HG03095 (cell line): ENCODE measurements around the gene PIEZO1.

Experiments
- ATAC-seq: cut with Tn5 transposase; IDR thresholded peaks from one replicate; pipeline ENCODE4 v1.9.1; 2021; ENCODE audit warnings: moderate library complexity; ENCODE audit not compliant: unreplicated experiment

Gene PIEZO1

GRCh38 chr16:88705801-88706228, 79.2 kb downstream of the PIEZO1 start:
- peak; percentile 6 for ATAC-seq

- no peak for ATAC-seq
Observed at GRCh38 chr16:88705076-88705684, 79.8 kb downstream of the PIEZO1 start.

GRCh38 chr16:88703486-88704309, 81.3 kb downstream of the PIEZO1 start:
- no peak for ATAC-seq

GRCh38 chr16:88702371-88703210, 82.4 kb downstream of the PIEZO1 start:
- ATAC-seq: no peak

- ATAC-seq: no peak
Observed at GRCh38 chr16:88701581-88702370, 83.2 kb downstream of the PIEZO1 start.

- ATAC-seq: peak; percentile 67
Observed at GRCh38 chr16:88700636-88701482, 84.2 kb downstream of the PIEZO1 start.

- ATAC-seq: no peak
Observed at GRCh38 chr16:88700322-88700635, 84.7 kb downstream of the PIEZO1 start.

- no peak for ATAC-seq
Observed at GRCh38 chr16:88699180-88699579, 85.8 kb downstream of the PIEZO1 start.

- no peak for ATAC-seq
Observed at GRCh38 chr16:88698646-88699045, 86.4 kb downstream of the PIEZO1 start.

GRCh38 chr16:88697831-88698615, 87.0 kb downstream of the PIEZO1 start:
- ATAC-seq: no peak

GRCh38 chr16:88697116-88697830, 87.7 kb downstream of the PIEZO1 start:
- no peak for ATAC-seq

GRCh38 chr16:88696441-88696840, 88.6 kb downstream of the PIEZO1 start:
- no peak for ATAC-seq

GRCh38 chr16:88695753-88696152, 89.3 kb downstream of the PIEZO1 start:
- no peak for ATAC-seq

GRCh38 chr16:88695218-88695617, 89.8 kb downstream of the PIEZO1 start:
- ATAC-seq: no peak

GRCh38 chr16:88694221-88695087, 90.6 kb downstream of the PIEZO1 start:
- ATAC-seq: no peak

- ATAC-seq: no peak
Observed at GRCh38 chr16:88693420-88694177, 91.4 kb downstream of the PIEZO1 start.

GRCh38 chr16:88692861-88693260, 92.2 kb downstream of the PIEZO1 start:
- ATAC-seq: no peak
